IMR-90 (cell line): Measurements from ENCODE around the gene HSD17B14. TPM values are rescaled to one million over a fixed set of nuclear protein-coding genes. Genes with fewer than 3 reads are reported as not detected.
A peak's percentile ranks its signal among the peaks of the same experiment; 100 is the strongest.

Experiments
- ATAC-seq: fragments of 200-7000 bp; cut with Tn5 transposase; 2 replicates; pipeline ENCODE4 v1.9.1; 2020; ENCODE audit warnings: low read depth, mild to moderate bottlenecking, moderate library complexity
- BruUV-seq: library from RNA; stranded (reverse); fragments of 400-500 nt; replicated peaks from 2 replicates; lab custom pipeline; 2021; lab: Mats Ljungman, UMichigan
- CTCF ChIA-PET: fragments of 300-600 bp; formaldehyde crosslinking; extraction: SDS; loops from one replicate; lab custom pipeline; 2021; ENCODE audit warnings: antibody characterized with exemption; lab: Yijun Ruan, JAX
- POLR2A ChIA-PET: fragments of 300-600 bp; sonication (Branson Sonifier 250); formaldehyde crosslinking; loops from one replicate; lab custom pipeline; 2022; ENCODE audit warnings: antibody characterized with exemption; ENCODE audit not compliant: unreplicated experiment; lab: Charles Lee
- DNase-seq: peaks from one replicate; pipeline ENCODE4 v3.0.0; 2013
- H2AFZ ChIP-seq: replicated peaks from 2 replicates; pipeline ENCODE3; 2013; ENCODE audit warnings: low read length, mild to moderate bottlenecking; ENCODE audit not compliant: poor library complexity
- H2AK5ac ChIP-seq: 2 replicates; pipeline ENCODE4 v1.6.1; 2013; ENCODE audit warnings: low read depth, low read length, inconsistent platforms
- H2AK9ac ChIP-seq: replicated peaks from 2 replicates; pipeline ENCODE3; 2013; ENCODE audit warnings: mild to moderate bottlenecking, low read depth, low read length, moderate library complexity; ENCODE audit not compliant: poor library complexity
- H2BK120ac ChIP-seq: 2 replicates; pipeline ENCODE4 v1.6.1; 2013; ENCODE audit warnings: low read depth, low read length, inconsistent platforms
- H2BK15ac ChIP-seq: 3 replicates; pipeline ENCODE4 v1.6.1; 2013; ENCODE audit warnings: low read depth, low read length, inconsistent platforms
- H2BK20ac ChIP-seq: 2 replicates; pipeline ENCODE4 v1.6.1; 2013; ENCODE audit warnings: low read depth, mild to moderate bottlenecking, inconsistent platforms, low read length, moderate library complexity
- H2BK5ac ChIP-seq: 2 replicates; pipeline ENCODE4 v1.6.1; 2013; ENCODE audit warnings: mild to moderate bottlenecking, low read depth, low read length, inconsistent platforms; ENCODE audit not compliant: poor library complexity, severe bottlenecking
- H3K14ac ChIP-seq: replicated peaks from 2 replicates; pipeline ENCODE4 v1.6.1; 2013; ENCODE audit warnings: low read depth, low read length, inconsistent platforms
- H3K18ac ChIP-seq: 2 replicates; pipeline ENCODE4 v1.6.1; 2013; ENCODE audit warnings: low read depth, low read length, control low read depth
- H3K23ac ChIP-seq: 2 replicates; pipeline ENCODE4 v1.6.1; 2013; ENCODE audit warnings: low read depth, low read length, inconsistent platforms
- H3K27ac ChIP-seq: 2 replicates; pipeline ENCODE4 v1.5.1; 2013; ENCODE audit warnings: mild to moderate bottlenecking, control low read depth, low read length; ENCODE audit not compliant: insufficient read depth
- H3K27me3 ChIP-seq: 2 replicates; pipeline ENCODE4 v1.6.1; 2013; ENCODE audit warnings: low read length; ENCODE audit not compliant: control insufficient read depth, insufficient read depth
- H3K36me3 ChIP-seq: 2 replicates; pipeline ENCODE4 v1.6.1; 2013; ENCODE audit warnings: low read length, mixed read lengths; ENCODE audit not compliant: control insufficient read depth, insufficient read depth
- H3K4ac ChIP-seq: 2 replicates; pipeline ENCODE4 v1.6.1; 2013; ENCODE audit warnings: low read depth, low read length, inconsistent platforms
- H3K4me1 ChIP-seq: 2 replicates; pipeline ENCODE4 v1.6.1; 2013; ENCODE audit warnings: low read length, mixed read lengths; ENCODE audit not compliant: control insufficient read depth, insufficient read depth
- H3K4me2 ChIP-seq: 2 replicates; pipeline ENCODE4 v1.6.1; 2013; ENCODE audit warnings: low read depth, mild to moderate bottlenecking, control low read depth, low read length, moderate library complexity
- H3K4me3 ChIP-seq: 2 replicates; pipeline ENCODE4 v1.5.1; 2013; ENCODE audit warnings: low read depth, mild to moderate bottlenecking, control low read depth, low read length, moderate library complexity; ENCODE audit not compliant: insufficient read depth
- H3K56ac ChIP-seq: 2 replicates; pipeline ENCODE4 v1.6.1; 2013; ENCODE audit warnings: low read length, inconsistent platforms; ENCODE audit not compliant: insufficient read depth; ENCODE audit errors: extremely low read depth
- H3K79me1 ChIP-seq, 2 experiments: 2 replicates each; pipeline ENCODE4 v1.6.1; 2013; ENCODE audit warnings: low read length in 2 of 2, inconsistent platforms in 1 of 2, low read depth in 1 of 2
- H3K9ac ChIP-seq: 2 replicates; pipeline ENCODE4 v1.6.1; 2013; ENCODE audit warnings: low read depth, low read length, control low read depth
- H3K9me1 ChIP-seq: 2 replicates; pipeline ENCODE4 v1.6.1; 2013; ENCODE audit warnings: low read length, inconsistent platforms; ENCODE audit not compliant: insufficient read depth
- H3K9me3 ChIP-seq: 2 replicates; pipeline ENCODE4 v1.6.1; 2013; ENCODE audit warnings: low read length; ENCODE audit not compliant: control insufficient read depth, insufficient read depth
- H4K20me1 ChIP-seq: 2 replicates; pipeline ENCODE4 v1.6.1; 2013; ENCODE audit warnings: low read length, inconsistent platforms; ENCODE audit not compliant: insufficient read depth
- H4K5ac ChIP-seq: 2 replicates; pipeline ENCODE4 v1.6.1; 2013; ENCODE audit warnings: mild to moderate bottlenecking, low read depth, low read length, control low read depth
- H4K8ac ChIP-seq, 2 experiments: 2 replicates each; pipeline ENCODE4 v1.6.1; 2013; ENCODE audit warnings: low read depth in 2 of 2, low read length in 2 of 2, control low read depth in 1 of 2, inconsistent platforms in 1 of 2
- H4K91ac ChIP-seq: 2 replicates; pipeline ENCODE4 v1.6.1; 2013; ENCODE audit warnings: low read depth, low read length, inconsistent platforms; ENCODE audit not compliant: insufficient read depth
- MAZ ChIP-seq: IDR thresholded peaks from 2 replicates; pipeline ENCODE4 v1.6.1; 2012; ENCODE audit warnings: low read depth, mild to moderate bottlenecking, low read length, improper control_type of control experiment, moderate library complexity, borderline replicate concordance
- POLR2A ChIP-seq: IDR thresholded peaks from 2 replicates; pipeline ENCODE4 v1.6.1; 2012; ENCODE audit warnings: mild to moderate bottlenecking, low read depth, low read length
- USF2 ChIP-seq: fragments of 150-350 bp; IDR thresholded peaks from 2 replicates; pipeline ENCODE4 v1.6.1; 2017; ENCODE audit warnings: mild to moderate bottlenecking, antibody characterized with exemption, low read length, low read depth
- WGBS, 2 experiments: methylation state at CpG; one replicate each; pipeline versions ENCODE4 v1.1.5 to v1.1.7; 2013; ENCODE audit warnings: missing lambda C conversion rate in 2 of 2; ENCODE audit not compliant: insufficient read length in 1 of 2; ENCODE audit errors: extremely low coverage in 2 of 2; 5-methylcytosine and 5-hydroxymethylcytosine counted together
- dilution Hi-C: fragments of 300-500 bp; cut with HindIII; formaldehyde crosslinking; loops from one replicate; pipeline ENCODE4 v1.14.3; 2018; ENCODE audit warnings: low sequenced_read_pairs; ENCODE audit not compliant: unreplicated experiment
- in situ Hi-C: fragments of 300-500 bp; cut with MboI; formaldehyde crosslinking; loops from 3 replicates; pipeline ENCODE4 v1.14.3; 2019; ENCODE audit warnings: low sequenced_read_pairs, inconsistent platforms, mixed read lengths
- intact Hi-C: fragments of 100-400 bp; cut with micrococcal nuclease; formaldehyde crosslinking; loops from 2 replicates; pipeline ENCODE4 v1.10.0; 2022
- polyA plus RNA-seq, 3 experiments: library from polyadenylated mRNA; depleted of rRNA; stranded (reverse); fragments of >200 nt; gene quantifications; 2 replicates each; pipeline ENCODE4 v1.2.3, GENCODE V29; 2012; ENCODE audit warnings: low replicate concordance in 1 of 3
- total RNA-seq: library from RNA; depleted of rRNA; stranded (reverse); fragments of >200 nt; gene quantifications from 2 replicates; pipeline ENCODE4 v1.2.3, GENCODE V29; 2012

The HSD17B14 gene
- total and polyA plus RNA-seq, 2 of the 4 experiments (the other 2 are of a cell fraction) = 0.54 to 4.5 TPM

- in situ Hi-C loops (no loop called here), intact Hi-C loops (no loop called here), dilution Hi-C loops (no loop called here)
- Histone ChIP-seq H3K4me1 (peaks cover 19% of the 10 kb centered on the region), H4K20me1 (peaks cover 9% of the 10 kb centered on the region), H3K27me3 (no peaks in the 10 kb centered on the region), H2BK5ac (peak within 1 kb of the TSS; percentile 88), H3K4me3 (peak within 1 kb of the TSS; percentile 54), H3K18ac (peak within 1 kb of the TSS; percentile 99), H2BK15ac (peak within 1 kb of the TSS; percentile 76; the same call in 1 of the 3 replicates), H2AK9ac (peak within 1 kb of the TSS; percentile 98), H3K36me3 (peaks cover 14% of the 10 kb centered on the region), H4K91ac (peak within 1 kb of the TSS; percentile 79), H3K9me1 (peaks cover 9% of the 10 kb centered on the region; the same call in 1 of the 2 replicates), H3K27ac (peak within 1 kb of the TSS; percentile 82), H2BK20ac (peak within 1 kb of the TSS; percentile 93), H2AFZ (peak within 1 kb of the TSS; percentile 95), H3K4me2 (peak within 1 kb of the TSS; percentile 99), H4K8ac (peak within 1 kb of the TSS; percentile 93 to 98), H2AK5ac (peak within 1 kb of the TSS; percentile 73), H4K5ac (peak within 1 kb of the TSS; percentile 98), H3K9me3 (no peaks in the 10 kb centered on the region), H3K14ac (peak within 1 kb of the TSS; percentile 99), H2BK120ac (peak within 1 kb of the TSS; percentile 89), H3K4ac (peak within 1 kb of the TSS; percentile 99), H3K23ac (peak within 1 kb of the TSS; percentile 100), H3K9ac (peak within 1 kb of the TSS; percentile 95), H3K56ac (peak within 1 kb of the TSS; percentile 91), H3K79me1 (peaks cover 12 to 62% of the 10 kb centered on the region in 2 experiments)
- CTCF ChIA-PET = no interaction called here
- peak; percentile 49 for DNase-seq
- POLR2A ChIA-PET = no interaction called here
- TF ChIP-seq MAZ (peak; percentile 63; the same call in 1 of the 2 replicates), POLR2A (peak; percentile 62; the same call in 1 of the 2 replicates), USF2 (no peak)
- 31% methylated on average over 4 of the region's 11 CpGs; no CpG with 5 or more reads in 1 of the 2 experiments for WGBS, 2 experiments
- TSS peak; percentile 94 for BruUV-seq
- peak; percentile 59 for ATAC-seq
Measured at GRCh38 chr19:48868114-48868886, 32.0 kb upstream of the HSD17B14 start, which contains the start of gene PLEKHA4. Gene PLEKHA4, minus strand, starts transcription at chr19:48868617. Its CDS starts 997 bp downstream, at chr19:48867620.
